Posterior cingulate gyrus (tissue), 11 donors: ENCODE data around the gene DCAF7.

Experiments used
- DNase-seq, 10 donors: peaks; one replicate each; pipeline versions ENCODE4 v3.0.0 to v3.0.0-alpha.2; 2020 to 2021; ENCODE audit warnings: mixed read lengths in 3 of 10
- intact Hi-C: fragments of 100-400 bp; cut with DNase I; formaldehyde crosslinking; loops from one replicate; pipeline ENCODE4 v1.15.1; 2023

The DCAF7 gene

DNA sequence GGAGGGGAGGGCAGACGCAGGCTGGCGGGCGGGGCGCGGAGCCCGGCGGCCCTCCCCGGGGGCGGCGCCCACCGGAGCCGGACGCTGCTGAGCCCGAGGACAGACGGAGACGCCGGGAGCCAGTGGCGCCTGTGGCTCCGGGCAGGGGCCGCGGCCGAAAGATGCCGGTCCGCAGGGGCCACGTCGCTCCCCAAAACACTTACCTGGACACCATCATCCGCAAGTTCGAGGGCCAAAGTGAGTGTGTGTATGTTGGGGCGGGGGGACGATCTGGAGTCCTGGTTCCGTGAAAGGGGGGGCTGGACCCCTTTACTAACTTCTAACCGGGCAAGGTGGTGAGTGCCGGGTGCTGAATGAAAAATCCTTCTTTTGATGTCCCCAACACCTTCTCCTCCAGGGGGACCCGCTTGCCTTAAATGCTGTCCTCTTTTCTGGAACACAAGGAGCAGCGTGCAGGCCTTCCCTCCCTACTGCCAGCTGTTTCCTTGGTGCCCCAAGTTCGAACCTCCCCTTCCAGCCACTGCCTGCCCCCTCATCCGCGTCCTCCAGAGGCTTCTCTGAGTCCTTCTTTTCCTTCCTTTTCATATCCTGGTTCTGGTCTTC, 26.9 kb upstream of the DCAF7 start, which contains the start of gene KCNH6:
Gene KCNH6 (plus strand): TSS at position 106 of the 603 bp plus-strand sequence. CDS start 56 bp downstream, at position 162.
- no peak for DNase-seq
- intact Hi-C loops: no loop called here

DNA sequence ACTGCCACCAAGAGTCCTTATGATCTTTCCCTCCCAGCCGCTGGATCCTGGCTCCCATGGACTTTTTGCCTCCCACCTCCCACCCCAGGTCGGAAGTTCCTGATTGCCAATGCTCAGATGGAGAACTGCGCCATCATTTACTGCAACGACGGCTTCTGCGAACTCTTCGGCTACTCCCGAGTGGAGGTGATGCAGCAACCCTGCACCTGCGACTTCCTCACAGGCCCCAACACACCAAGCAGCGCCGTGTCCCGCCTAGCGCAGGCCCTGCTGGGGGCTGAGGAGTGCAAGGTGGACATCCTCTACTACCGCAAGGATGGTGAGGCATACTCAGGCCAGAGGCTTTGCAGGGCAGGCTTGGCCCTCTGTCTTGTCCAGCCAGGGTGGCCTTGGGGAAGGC, 26.2 kb upstream of the DCAF7 start:
- intact Hi-C loops: no loop called here
- peak in 1 of 10 donors; percentile 70 for DNase-seq

- intact Hi-C loops: no loop called here
- no peak for DNase-seq
These were observed 24.9 kb upstream of the DCAF7 start for GRCh38 chr17:63525190-63525946.

DNA sequence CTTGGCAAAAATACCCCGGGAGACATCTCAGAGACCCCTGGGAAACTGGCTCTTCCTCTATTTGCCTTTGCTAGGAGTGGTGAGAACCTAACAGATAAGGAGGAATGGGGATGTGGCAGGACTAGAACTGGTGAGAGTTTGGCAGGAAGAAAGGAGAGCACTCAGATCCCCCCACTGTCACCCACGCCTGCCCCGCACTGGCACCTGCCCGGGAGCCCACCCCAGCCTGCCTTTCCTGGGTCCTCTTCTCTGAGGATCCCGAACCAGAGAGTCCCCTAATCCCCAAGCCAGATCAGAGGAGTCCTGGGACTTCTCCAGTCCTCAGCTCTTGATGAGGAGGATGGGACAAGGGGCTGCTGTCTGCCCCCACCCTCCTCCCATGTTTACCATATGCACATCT, 23.4 kb upstream of the DCAF7 start:
- DNase-seq: no peak
- intact Hi-C loops: no loop called here

DNA sequence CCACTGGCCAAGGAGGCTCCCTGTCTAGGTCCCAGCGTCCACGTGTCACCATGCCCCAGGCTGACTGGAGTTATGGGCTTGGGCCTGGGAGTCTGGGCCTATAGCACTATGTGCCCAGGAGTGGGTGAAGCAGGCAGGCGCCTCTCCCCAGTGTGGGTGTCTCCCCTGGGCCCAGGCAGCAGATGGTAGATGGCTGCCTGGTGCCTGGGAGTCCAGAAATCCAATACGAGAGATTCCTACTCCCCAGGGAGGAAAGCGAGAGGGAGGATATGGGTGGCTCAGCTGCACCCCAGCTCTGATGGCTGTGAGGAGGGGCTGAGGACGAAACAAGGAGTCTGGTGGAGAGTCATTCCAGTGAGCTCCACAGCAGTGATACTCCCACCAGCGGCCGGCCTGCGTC, 22.1 kb upstream of the DCAF7 start:
- no peak for DNase-seq
- intact Hi-C loops: no loop called here

DNA sequence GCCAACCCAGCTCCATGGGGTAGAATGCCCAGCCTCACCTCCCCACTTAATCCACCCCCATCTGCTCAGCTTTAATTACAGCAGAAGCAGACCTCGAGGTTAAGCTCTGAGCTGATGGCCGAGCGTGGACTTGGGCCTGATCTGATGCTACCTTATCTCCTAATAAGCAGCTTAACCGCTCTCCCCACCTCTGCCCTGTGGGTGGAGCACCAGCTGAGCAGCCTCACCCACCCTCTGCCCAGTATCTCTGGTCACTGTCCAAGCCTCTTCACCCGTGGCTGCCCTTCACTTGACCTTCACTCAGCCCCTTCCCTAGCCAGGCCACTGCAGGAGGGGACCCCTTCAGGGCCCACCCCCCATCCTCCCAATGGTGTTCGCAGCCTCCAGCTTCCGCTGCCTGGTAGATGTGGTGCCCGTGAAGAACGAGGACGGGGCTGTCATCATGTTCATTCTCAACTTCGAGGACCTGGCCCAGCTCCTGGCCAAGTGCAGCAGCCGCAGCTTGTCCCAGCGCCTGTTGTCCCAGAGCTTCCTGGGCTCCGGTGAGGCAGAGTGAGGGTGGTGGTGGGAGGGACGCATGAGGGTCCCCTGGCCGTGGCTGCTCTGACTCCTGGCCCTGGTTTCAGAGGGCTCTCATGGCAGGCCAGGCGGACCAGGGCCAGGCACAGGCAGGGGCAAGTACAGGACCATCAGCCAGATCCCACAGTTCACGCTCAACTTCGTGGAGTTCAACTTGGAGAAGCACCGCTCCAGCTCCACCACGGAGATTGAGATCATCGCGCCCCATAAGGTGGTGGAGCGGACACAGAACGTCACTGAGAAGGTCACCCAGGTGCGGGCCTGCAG, 20.3 kb upstream of the DCAF7 start:
- peak in 1 of 10 donors; percentile 67 for DNase-seq
- intact Hi-C loops: no loop called here

GRCh38 chr17:63530557-63531021, 19.7 kb upstream of the DCAF7 start:
- intact Hi-C loops: no loop called here
- peak in 2 of 10 donors; percentile 44 to 62 for DNase-seq

DNA sequence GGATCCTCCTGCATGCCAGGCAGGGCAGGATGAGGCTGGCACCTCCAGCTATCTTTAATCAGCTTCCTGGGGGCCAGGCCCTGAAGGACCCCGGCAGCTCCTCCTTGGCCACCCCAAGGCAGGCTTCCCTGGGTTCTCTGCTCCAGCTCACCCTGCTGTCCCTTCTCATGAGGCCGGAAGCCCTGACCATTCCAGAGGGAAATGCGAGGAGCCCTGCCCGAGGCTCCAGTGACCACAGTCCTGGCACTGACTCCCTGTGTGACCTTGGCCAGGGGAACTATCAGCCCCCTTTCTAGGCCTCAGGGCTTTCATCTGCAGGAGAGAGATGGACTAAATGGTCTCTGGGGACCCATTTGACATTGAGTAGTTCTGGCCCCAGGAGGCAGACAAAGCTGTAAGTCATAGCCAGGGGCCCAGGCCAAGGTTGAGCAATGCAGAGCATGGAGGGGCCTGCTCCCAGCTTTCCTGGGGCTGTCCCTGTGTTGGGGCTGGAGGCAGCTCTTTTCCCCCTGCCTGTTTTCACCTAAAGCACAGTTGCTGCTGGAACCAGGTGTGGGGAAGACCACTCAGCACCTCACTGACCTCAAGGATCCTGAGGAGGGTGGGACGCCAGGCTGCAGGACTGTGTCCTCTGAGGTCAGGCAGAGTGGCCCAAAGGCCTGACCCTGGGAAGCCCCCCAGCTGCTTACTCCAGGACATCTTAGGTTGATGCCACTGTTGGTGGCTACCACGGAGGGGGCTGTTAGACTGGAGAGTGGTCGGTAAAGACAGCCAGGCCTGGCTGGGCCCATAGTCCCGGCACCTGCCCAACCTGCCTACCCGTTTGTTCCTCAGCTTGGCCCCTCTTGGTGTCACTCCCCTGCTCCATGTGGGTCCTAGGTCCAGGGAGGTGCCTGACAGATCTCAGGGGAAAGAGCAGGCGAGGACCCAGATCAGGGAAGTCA, 19.0 kb upstream of the DCAF7 start:
- DNase-seq: peak in 3 of 10 donors; percentile 56 to 64 (median 59)
- intact Hi-C loops: no loop called here

DNA sequence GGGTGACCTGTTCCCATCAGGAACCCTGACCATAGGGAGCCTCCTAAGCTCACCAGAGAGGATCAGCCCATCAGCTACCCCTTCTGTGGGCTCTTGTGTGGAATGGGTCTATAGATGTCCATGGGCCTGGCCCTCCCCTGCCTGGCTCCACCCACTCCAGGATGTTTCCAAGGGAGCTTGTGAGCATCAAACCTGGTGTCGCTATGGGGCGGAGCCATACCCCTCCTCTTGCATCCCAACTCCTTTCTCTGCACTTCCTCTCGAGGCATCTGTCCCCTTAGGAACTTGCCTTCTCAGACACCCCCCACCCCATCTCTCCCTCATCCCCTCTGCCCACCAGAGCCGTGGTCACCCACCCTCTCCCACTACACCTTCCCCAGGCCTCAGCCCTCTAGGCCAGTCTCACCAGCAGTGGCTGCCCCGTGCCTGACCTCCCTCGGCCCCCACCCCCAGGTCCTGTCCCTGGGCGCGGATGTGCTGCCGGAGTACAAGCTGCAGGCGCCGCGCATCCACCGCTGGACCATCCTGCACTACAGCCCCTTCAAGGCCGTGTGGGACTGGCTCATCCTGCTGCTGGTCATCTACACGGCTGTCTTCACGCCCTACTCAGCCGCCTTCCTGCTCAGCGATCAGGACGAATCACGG, 16.7 kb upstream of the DCAF7 start:
- intact Hi-C loops: no loop called here
- DNase-seq: peak in 3 of 10 donors; percentile 66 to 74 (median 67)

GRCh38 chr17:63534078-63534570, 16.2 kb upstream of the DCAF7 start:
- intact Hi-C loops: no loop called here
- DNase-seq: peak in 2 of 10 donors; percentile 54 to 79

DNA sequence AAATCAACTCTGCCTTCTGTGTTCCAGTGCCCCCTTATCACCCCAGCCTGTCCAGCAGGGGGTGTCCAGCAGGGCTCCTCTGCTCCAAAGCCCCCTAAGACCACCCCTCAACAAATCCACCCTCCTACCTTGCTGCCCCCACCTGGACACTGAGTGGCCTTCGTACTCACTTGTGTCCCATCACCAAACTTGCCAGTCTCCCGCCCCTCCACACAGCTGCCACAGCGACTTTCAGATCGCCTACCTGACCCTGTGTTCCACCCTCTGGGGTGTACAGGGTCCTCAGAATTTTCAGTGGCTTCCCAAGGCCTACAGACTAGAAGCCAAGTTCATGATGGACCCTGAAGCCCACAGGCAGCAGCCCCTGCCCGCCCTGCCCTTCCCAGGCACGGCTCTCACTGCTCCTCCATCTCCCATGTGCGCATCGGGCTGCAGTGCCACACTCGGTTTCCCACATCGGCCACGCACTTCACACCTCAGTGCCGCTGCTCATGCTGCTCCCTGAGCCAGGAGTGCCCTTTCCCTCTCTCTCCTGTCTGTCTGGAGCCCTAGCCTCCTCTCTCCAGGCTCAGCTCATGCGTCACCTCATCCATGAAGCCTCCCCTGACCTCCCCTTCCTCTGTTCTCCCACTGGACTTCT, 15.3 kb upstream of the DCAF7 start:
- peak in 3 of 10 donors; percentile 30 to 67 (median 43) for DNase-seq
- intact Hi-C loops: no loop called here

GRCh38 chr17:63535640-63536039, 14.6 kb upstream of the DCAF7 start:
- intact Hi-C loops: no loop called here
- peak in 3 of 10 donors; percentile 52 to 76 (median 68) for DNase-seq

DNA sequence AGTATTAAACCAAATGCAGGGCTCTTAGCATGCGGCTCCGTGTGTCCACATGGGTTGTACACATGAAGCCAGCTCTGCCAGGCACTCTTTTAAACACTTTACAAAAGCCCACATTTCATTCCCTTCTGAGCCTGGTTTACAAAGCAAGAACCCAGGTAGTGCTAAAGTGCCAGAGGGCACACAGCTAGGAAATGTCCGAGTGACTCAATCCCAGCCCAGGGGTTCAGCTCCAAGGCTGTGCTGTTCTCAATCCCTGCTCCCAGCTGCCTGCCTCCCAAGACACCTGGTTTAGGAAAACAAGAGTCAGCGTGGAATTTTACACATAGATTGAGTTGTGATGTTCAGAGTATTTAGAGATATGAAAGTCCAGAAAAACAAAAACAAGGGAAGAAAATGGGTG, 13.3 kb upstream of the DCAF7 start:
- intact Hi-C loops: no loop called here

DNA sequence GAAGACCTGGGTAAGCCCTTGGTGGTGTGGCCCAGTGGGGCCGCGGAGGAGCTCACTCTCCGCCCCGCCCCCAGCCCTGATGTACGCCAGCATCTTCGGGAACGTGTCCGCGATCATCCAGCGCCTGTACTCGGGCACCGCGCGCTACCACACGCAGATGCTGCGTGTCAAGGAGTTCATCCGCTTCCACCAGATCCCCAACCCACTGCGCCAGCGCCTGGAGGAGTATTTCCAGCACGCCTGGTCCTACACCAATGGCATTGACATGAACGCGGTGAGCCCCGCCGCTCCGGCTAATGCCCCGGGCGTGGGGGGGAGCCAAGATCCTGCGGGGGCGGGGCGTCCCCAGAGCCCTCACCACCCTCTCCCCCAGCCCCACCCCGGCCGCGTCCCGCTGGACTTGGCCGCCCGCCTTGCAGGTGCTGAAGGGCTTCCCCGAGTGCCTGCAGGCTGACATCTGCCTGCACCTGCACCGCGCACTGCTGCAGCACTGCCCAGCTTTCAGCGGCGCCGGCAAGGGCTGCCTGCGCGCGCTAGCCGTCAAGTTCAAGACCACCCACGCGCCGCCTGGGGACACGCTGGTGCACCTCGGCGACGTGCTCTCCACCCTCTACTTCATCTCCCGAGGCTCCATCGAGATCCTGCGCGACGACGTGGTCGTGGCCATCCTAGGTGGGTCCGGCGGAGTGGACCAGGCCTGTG, 12.1 kb upstream of the DCAF7 start:
- intact Hi-C loops: no loop called here

More for the DNA sequence above, 13.3 kb upstream of the DCAF7 start:
- DNase-seq: peak in 3 of 10 donors; percentile 27 to 39 (median 30)

GRCh38 chr17:63538693-63539595, 11.3 kb upstream of the DCAF7 start:
- intact Hi-C loops: no loop called here
- DNase-seq: peak in 2 of 10 donors; percentile 21 to 63

More for the DNA sequence above, 12.1 kb upstream of the DCAF7 start:
- DNase-seq: peak in 7 of 10 donors; percentile 32 to 87 (median 40)

DNA sequence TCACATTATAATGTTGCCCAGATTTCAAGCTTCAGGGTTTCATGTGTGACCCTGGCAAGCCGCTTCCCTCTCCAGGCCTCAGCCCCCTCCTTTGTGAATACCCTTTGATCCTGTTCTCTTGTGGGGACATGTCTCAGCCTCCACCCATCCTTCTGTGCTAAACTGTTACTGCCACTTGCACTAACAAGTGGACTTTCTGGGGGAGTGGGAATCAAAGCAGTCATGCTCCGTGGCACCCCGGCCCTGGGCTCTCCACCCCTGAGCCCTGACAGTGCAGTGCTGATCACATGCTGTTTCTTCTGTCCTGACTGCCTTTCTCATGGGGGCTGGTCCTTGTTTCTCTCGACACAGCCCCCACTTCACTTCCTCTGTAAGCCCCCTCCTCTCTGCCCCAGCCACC, 9.7 kb upstream of the DCAF7 start:
- intact Hi-C loops: loop anchor here (10.0 kb wide), 1 partner anchor 96 kb away; the partner anchor contains the start of gene CYB561
- peak in 1 of 10 donors; percentile 17 for DNase-seq

- peak in 3 of 10 donors; percentile 40 to 48 (median 43) for DNase-seq
- intact Hi-C loops: loop anchor here (10.0 kb wide), 1 partner anchor 97 kb away; the partner anchor contains the start of gene CYB561
These were observed 8.1 kb upstream of the DCAF7 start for GRCh38 chr17:63542218-63542545.
